T follicular helper cell (primary cell): ENCODE measurements around the gene C18orf32.
A peak's percentile ranks its signal among the peaks of the same experiment; 100 is the strongest.
"Not testable (repeated sequence)": the region's sequence is repeated elsewhere in the genome, so short reads cannot be mapped to it uniquely, and the experiment has no call there.

Experiments
- DNase-seq: peaks from one replicate; pipeline ENCODE4 v3.0.0-alpha.2; 2020; ENCODE audit warnings: low read depth

C18orf32 gene

DNA sequence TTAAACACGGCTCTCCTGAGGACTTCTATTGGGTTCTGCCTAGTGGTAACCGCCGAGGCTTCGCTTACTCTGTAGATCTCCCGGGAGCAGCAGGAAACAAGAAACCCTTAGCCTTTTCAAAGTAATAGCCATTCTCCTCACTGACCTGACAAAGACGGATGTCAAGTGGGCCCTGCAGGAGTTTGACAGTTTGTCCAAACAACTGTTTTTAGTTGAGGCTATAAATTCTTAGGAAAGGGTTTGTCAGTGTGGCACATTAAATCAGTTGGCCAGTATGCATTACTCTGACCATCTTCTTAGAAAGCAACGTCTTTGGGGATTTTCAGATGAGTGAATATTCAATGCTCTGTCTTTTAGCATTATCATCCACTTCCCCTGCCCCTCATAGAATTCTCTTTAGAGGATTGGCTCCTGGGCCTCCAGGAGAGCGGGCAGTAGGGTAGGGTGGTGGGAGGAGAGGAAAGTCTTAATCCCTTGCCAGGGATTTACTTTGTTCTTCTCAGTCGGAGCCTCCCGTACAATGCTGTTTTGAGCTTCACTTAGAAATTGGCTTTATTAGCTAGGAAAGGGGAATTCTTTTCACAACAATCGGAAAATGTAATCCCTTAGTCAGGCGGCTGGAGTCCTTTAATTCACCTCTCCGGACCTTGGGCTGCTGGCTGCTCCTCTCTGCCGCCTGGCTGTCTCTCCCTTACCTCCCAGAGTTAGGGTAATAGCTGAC, 13.3 kb upstream of the C18orf32 start:
- no peak for DNase-seq

DNA sequence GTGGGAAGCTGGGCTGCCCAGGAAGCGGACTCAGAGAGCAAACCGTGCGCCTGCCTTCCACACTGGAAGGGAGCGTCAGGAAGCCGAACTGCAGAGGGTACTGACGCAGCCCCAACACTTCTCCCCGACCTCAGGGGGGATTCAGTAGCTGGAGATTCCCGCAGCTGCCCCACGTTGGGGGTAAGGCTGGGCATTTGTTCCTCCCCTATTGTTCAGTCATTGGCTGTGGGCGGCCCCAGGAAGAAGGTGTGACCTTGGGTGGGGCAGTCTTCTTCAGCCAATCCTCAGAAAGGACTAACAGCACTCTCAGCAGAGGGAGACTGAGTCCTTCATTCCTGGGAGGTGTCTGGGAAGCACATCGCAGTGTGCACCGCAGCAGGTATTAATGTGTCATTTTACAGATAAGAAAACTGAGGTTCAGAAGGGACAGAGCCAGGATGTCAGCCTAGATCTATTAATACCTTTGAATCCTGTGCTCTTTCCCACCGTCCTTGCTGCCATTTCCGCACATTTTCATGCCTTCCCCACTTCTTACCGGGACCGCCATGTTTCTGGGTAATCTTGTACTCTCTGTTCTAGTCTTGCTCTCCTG, 12.1 kb upstream of the C18orf32 start:
- DNase-seq: no peak

DNA sequence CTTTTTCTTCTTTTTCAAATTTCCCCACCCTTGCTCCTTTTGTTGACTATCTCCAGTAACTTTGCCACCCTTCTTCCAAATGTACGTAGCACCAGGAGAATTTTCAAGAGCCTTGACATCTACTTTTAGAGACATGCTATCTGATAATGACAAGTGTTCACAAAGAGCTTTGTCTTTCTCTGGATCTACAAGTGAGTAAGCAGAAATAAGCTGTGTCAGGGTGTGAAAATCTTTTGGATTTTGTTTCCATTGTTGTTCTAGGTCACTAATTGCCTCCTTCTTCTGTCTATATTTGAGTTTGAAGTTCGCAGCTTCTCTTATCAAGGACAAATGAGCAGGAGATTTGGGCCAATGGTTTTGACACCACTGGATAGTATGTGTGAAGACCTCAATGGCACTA, 8.4 kb upstream of the C18orf32 start:
- no peak for DNase-seq

DNA sequence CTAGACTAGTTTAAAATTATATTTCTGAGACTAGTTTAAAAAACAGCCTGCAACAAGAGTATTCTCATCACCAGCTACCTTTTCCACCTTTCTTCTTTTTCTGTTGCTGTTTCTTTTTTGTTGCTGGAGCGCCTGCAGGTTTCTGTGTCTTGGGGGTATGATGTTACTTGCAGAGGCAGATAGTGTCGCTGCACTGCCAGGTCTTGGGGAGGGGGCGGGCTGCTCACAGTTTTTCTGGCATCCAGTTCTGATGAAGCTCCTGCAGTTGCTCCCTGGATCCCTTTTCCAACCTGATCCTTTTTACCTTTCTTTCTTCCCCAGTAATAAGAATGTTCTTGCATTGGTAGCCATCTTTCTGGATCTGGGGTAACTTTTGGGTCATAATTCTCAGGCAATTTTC, 8.0 kb upstream of the C18orf32 start:
- DNase-seq: no peak

DNA sequence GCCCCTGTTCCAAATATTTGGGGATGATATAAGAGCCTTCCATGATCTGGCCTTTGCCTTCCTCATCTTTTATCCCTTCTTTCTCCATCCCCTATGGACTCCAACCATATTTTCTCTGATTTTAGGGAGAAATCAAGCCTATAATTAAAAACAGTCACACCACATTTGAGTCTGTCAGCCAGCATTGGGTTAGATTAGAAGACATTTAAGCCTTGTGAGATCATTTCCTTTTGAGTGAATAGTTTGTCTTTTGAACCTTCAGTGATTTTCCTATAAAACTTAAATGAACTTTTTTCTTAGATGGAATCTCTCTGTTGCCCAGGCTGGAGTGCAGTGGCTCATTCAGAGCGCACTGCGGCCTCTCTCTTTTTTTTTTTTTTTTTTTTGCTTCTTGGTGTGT, 7.6 kb upstream of the C18orf32 start:
- no peak for DNase-seq

DNA sequence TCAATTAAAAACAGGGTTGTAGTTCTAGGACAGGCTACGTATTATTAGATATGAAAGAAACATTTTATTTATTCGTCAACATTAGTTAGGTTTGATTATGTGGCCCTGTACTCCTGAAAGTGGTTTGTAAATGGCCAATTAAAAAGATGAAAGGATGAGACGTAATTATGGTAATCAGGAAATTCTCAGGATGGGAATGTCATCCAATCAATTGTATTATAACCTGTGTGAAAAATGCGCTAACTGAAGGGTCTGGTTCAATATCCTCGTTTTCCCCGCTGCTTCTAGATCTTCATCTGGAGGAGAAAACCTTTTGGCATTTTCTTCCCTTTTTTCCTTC, 5.6 kb upstream of the C18orf32 start:
- no peak for DNase-seq

DNA sequence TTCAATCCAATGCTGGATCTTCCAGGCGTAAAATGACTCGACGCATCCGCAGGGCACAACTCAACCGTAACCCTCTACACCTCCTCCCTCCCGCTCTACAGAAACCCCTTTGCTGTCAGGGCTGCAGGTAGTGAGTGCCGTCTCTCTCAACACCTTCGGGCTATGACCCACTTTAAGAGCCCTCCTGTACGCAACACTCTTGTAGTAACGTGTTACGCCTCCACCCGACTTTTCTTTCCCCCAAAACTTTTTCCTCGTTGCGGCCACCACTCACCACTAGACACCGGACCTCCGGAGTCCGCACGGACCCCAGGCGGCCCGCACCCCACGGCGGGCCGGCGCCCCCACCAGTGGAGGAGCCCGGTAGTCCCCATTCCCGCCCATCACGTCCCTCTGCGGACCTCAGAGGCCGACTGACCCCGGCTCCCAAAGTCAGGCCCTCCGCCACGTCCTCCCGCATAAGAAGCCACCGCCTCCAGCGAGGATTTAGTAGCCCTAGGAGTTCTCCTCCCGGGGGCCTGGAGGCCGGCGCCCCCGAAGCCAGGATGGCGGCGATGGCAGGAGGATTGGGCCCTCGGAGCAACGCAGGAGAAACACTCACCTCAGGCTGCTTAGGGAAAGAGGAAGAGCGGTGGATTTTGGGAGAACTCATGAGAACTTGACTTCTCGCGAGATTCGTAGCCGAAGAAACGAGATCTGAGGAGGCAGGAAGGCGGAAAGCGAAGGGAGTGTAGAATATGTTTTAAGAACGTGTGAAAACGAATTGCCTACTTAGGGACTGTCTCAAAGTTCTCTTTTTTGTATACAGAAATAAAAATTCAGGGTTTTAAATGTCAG, 5.0 kb upstream of the C18orf32 start, which contains the start of gene RPL17:
TSS of gene RPL17 (minus strand) at position 609 of the 837 bp plus-strand sequence.
- peak; percentile 85 for DNase-seq

DNA sequence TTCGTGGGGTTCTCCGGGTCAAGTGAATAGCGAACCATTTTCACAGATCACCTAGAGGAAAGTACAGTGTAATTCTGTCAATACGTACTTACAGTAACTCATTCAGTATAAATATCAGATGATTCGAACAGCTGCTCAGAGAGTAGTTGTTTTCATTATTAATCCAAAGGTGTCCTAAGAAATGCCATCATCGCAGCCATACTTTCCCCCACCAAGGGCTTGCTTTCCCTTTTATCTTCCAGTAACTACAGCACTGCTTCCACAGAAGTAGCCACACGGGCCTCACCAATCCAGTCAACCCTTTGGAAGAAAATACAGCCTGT, 4.5 kb upstream of the C18orf32 start:
- no peak for DNase-seq

DNA sequence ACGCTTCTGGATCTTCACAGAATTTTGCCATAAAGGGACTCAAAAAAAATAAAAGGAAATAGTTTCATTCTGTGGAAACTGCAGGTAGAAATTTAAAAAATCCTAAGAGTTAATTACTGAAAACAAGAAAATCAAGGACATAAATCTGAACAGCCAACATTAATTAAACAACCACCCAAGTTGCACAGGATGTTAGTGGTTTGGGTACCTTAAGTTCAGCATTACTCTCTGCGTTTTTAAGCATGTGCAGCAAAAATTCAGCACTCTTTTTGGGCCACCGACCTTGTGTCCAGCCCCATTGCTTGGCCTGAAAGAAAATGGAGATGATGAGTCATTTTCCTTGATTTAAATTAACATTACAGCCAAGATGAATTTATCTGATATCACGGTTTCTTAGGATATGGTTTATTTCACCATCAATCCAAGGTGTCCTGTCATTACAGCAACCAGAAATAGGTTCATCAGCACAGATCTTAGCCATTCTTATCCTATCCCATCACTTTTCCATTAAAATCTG, 3.3 kb upstream of the C18orf32 start:
- no peak for DNase-seq

DNA sequence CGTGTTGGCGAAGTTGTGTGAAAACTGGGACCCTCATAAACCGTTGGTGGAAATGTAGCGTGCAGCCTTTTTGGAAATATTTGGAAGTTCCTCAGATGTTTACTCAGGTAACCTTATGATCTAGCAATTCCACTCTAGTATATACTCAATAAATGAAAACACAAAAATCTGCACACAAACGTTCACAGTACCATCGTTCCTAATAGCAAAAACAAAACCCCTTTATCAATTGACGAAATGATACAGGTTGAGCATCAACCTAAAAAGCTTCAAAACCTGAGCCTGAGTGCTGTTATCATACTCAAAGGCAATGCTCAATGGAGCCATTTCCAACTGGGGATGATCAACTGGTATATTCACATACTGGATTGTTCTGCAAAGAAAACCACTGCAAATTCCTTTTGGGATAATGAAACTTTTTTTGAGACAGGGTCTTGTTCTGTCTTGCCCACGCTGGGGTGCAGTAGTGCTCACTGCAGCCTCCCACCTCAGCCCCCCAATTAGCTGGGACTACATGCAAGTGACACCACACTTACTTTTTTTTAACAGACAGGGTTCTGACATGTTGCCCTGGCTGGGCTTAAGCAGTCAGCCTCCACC, 777 bp upstream of the C18orf32 start:
- no peak for DNase-seq

DNA sequence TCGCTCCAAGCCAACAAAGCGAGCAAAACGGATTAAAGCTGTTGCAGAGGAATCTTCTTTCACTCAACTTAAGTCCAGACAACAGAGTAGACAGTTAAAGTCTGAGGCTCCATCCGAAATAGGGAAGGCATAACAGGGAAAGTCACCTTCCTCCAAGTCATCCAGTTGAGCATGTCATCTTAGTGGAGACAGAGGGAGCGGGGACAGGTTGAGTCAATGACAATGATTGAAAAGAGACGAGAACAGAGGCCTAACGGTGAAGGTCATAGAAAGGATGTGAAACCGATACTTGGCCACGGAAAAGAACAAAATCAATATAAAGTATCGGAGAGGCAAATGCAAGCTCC, 455 bp downstream of the C18orf32 start:
- no peak for DNase-seq

DNA sequence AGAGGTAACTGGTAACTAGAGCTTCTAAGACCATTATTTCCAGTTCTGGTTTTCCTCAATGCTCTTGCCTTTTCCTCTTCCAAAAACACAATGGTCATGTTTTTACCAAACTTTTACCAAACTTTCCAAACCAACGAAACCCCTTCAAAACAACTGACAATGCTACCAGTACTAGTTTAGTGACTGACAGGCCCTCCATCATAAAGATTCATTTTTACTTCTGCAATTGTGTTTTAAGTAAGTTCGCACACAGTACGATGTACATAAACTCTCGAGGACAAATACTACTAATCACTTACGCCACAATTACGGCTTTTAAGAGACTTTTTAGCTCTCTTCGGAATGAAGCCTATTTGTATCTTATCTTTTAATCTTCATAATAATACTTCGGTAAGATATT, 900 bp downstream of the C18orf32 start:
- DNase-seq: no peak

DNA sequence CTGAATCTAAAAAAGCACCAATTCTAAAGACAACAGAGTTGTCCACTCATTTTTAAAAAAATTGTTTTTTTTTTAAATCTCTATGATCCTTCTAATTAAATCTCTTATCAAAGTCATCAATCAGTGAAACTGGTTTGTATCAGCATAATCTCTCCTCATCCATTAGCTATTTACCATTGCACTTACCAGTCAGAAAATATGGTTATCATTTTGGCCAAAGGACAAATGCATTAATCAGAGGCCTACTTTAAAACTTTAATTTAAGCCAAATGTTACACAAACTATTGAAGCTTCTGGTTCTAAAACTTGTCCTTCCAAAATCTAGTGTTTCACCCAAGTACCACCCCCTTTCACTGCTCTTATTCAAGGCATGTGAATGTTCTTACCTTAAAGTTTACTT, 3.8 kb downstream of the C18orf32 start:
- no peak for DNase-seq

DNA sequence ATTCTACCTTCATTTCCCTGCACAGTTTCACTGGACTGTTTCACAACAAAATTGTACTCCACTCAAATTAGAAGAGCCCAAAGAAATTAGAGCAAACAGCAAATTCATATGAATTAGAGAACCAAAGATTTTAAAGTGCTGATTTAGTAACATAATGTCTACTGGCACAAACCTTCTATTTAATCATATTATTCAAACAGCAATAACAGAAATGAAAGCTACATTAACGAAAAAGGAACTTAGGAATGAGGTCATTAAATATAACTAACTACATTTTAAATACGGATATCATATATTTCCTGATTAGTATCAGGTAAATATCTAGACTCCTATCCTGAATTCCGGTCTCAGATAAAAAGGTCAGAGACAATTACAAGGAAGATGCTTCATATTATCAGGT, 5.1 kb downstream of the C18orf32 start:
- no peak for DNase-seq

DNA sequence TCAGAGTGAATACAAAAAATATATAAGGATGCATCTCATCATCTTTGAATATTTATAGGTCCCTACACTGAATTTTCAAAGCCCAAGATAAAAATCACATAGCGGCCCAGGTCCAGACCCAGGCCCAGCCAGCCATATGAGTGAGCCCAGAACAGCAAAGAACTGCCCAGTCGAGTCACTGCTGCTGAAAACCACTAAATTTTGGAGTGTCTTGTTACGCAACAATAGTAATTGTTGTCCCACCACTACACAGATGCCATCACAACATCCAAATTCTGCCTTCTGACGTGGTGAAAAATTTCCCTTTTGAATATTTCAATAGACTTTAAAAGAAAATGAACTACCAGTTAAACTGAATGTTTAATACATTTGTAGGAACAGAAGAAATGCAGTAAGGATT, 5.7 kb downstream of the C18orf32 start:
- no peak for DNase-seq

DNA sequence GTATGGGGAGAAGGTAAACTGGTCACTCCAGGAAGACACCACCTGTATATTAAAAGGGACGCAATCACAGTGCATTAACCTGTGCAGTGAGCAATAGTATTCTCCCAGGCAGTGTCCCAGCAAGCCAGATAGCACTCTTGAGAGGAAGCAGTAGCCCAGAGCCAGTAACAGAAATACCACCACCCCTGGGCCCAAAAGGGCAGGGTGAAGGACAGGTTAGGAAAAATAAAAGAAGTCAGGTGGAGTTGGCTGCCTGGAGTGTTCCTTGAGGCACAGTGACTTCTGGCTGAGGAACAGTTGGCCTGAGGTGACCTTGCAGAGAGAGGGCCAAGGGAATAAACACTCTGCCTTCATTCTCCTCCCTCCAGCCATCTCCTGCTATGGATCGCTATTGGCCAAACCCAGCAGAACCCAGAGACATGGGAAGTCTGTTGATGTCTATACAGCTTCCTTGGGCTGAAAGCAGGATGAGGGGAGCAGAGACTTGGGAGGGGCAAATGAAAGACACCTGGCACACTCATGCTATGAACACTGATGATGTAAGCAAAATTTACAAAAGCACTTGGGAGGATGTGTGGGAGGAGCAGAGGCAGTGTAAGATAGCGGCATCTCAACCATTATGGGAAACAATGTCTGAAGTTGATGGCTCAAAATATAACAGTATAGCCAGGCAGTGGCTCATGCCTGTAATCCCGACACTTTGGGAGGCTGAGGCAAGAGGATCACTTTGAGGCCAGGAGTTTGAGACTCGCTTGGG, 7.5 kb downstream of the C18orf32 start:
- no peak for DNase-seq

DNA sequence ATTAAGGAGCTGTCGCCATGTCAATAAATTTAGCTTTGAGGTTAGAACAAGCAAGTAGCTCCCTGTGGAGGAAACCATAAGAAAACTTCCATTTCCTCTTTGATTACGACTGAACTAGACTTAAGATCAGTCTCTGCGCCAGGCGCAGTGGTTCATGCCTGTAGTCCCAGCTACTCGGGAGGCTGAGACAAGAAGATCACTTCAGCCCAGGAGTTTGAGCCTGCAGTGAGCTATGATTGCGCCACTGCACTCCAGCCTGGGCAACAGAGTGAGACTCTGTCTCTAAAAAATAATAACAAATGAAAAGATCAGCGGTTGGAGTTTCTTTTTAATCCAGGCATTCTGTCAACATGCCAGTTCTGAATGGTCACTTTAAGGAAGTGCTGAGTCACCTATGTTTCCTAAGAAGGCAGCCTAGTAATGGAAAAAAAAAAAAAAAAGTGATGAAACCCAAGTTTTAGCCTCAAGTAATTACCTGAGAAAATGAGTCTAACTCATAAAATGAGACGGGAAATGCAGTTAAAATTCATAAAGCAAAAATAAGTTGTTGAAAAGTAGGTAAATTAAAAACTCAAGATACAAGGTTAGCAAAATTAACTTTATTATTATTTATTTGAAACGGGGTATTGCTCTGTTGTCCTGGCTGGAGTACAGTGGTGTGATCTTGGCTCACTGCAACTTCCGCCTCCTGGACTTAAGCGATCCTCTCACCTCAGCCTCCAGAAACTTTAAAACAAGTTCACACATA, 10.2 kb downstream of the C18orf32 start:
- no peak for DNase-seq

DNA sequence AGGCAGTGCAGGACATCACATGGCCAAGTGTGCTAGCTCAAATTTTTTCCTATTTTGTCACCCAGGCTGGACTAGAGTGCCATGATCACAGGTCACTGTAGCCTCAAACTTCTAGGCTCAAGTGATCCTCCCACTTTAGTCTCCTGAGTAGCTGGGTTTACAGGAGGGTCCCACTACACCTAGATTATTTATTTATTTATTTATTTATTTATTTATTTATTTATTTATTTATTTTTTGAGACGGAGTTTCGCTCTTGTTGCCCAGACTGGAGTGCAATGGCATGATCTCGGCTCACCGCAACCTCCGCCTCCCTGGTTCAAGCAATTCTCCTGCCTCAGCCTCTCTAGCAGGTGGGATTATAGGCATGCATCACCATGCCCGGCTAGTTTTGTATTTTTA, 12.1 kb downstream of the C18orf32 start:
- DNase-seq: not testable (repeated sequence)

DNA sequence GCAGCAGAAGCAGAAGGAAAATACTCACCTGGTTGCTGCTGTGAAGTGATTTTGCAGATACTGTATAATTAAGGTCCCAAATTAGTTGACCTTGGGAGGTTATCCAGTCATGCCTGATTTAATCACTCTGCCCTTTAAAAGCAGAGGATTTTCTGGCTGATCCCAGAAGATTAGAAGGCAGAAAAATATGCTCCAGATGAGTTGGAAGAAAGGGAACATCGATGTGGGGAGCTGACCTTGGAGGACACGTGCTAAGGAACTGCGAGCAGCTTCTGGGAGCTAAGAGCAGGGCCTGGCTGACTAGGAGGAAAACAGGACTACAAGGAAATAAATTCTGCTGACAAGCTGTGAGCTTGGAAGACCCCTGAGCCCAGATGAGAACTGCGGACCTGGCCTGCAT, 13.3 kb downstream of the C18orf32 start:
- DNase-seq: no peak

DNA sequence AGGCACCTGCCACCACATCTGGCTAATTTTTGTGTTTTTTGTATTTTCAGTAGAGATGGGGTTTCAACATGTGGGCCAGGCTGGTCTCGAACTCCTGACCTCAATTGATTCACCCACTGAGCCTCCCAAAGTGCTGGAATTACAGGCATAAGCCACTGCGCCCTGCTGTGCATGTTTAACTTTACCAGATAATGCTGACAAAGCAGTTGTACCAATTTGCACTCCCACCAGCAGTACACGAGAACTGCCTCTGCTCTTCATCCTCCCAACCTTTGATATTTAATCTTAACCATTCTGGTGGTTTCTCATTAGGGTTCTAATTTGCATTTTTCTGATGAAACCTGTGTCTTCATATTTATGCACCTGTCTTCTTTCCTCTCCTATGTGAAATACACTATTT, 14.6 kb downstream of the C18orf32 start:
- no peak for DNase-seq

DNA sequence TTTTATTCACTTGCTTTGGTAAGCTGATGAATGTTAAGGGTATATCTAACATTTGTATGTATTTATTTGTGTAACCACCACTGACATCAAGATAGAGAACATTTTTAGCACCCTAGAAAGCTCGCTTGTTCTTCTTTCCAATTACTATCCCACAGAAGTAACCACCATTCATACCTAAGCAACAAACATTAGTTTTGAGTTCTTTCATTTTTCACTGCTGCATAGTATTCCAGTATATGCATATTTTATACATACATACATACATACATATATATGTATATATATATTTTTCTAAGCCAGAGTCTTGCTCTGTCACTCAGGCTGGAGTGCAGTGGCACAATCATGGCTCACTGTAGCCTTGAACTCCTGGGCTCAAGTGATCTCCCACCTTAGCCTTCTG, 15.5 kb downstream of the C18orf32 start:
- no peak for DNase-seq
